Sigmoid colon (tissue), 4 donors: ENCODE results near the gene ASH1L.

Experiments used
- CTCF ChIP-seq, 4 experiments: fragments of 450-650 bp in 3 of 4; fragments of 200-600 bp in 1 of 4; IDR thresholded peaks; one replicate each; pipeline ENCODE4 v1.5.1; 2016 to 2019; ENCODE audit warnings: antibody characterized with exemption in 4 of 4, mild to moderate bottlenecking in 3 of 4, moderate library complexity in 2 of 4
- EP300 ChIP-seq, 4 donors: sonication (generic); formaldehyde crosslinking; IDR thresholded peaks; one replicate each; pipeline ENCODE4 v1.6.1; 2017; ENCODE audit warnings: antibody characterized with exemption in 4 of 4
- POLR2AphosphoS5 ChIP-seq, 4 donors: sonication (generic); formaldehyde crosslinking; IDR thresholded peaks; one replicate each; pipeline ENCODE4 v1.6.1; 2017; ENCODE audit warnings: antibody characterized with exemption in 4 of 4

GRCh38 chr1:155487541-155487940 is 75.1 kb downstream of the ASH1L start:
- no peak for TF ChIP-seq POLR2AphosphoS5 (IDR thresholded peaks at IDR 0.05)
- no peak for TF ChIP-seq CTCF (IDR thresholded peaks at IDR 0.05)
- no peak for TF ChIP-seq EP300 (IDR thresholded peaks at IDR 0.05)
